Activated CD4-positive, alpha-beta T cell treated with anti-CD3 and anti-CD28 coated beads for 36 hours (primary cell): ENCODE data around the gene PHLDA1. TPM values are rescaled to one million over a fixed set of nuclear protein-coding genes. Genes with fewer than 3 reads are reported as not detected.
A peak's percentile ranks its signal among the peaks of the same experiment; 100 is the strongest.

ENCODE experiments used
- ATAC-seq: fragments of 200-7000 bp; cut with Tn5 transposase; one replicate; pipeline ENCODE4 v1.10.0; 2021; ENCODE audit warnings: mild to moderate bottlenecking, moderate library complexity
- CTCF ChIA-PET: fragments of 350-600 bp; sonication (Branson Sonifier 250); formaldehyde crosslinking; loops from one replicate; lab custom pipeline; 2021; ENCODE audit warnings: antibody characterized with exemption; lab: Charles Lee
- POLR2A ChIA-PET: fragments of 350-600 bp; sonication (Branson Sonifier 250); formaldehyde crosslinking; loops from one replicate; lab custom pipeline; 2021; ENCODE audit warnings: antibody characterized with exemption, inconsistent platforms; lab: Charles Lee
- DNase-seq: peaks from one replicate; pipeline ENCODE4 v3.0.0-alpha.2; 2020
- H3K27ac Mint-ChIP-seq: one replicate; pipeline ENCODE4 v1.8.0; 2021; ENCODE audit warnings: mixed read lengths
- H3K27me3 Mint-ChIP-seq: one replicate; pipeline ENCODE4 v1.8.0; 2021; ENCODE audit warnings: mixed read lengths
- H3K36me3 Mint-ChIP-seq: one replicate; pipeline ENCODE4 v1.8.0; 2021; ENCODE audit warnings: low read depth, mixed read lengths
- H3K4me1 Mint-ChIP-seq: one replicate; pipeline ENCODE4 v1.8.0; 2021; ENCODE audit warnings: mixed read lengths
- H3K4me3 Mint-ChIP-seq: one replicate; pipeline ENCODE4 v1.8.0; 2021; ENCODE audit warnings: mild to moderate bottlenecking, moderate library complexity, mixed read lengths
- H3K9me3 Mint-ChIP-seq: one replicate; pipeline ENCODE4 v1.8.0; 2021; ENCODE audit warnings: low read depth, mixed read lengths
- intact Hi-C, 2 experiments: fragments of 100-400 bp; cut with DNase I in 1 of 2; cut with micrococcal nuclease in 1 of 2; formaldehyde crosslinking; loops; one replicate each; pipeline versions ENCODE4 v1.14.2 to v1.15.1; 2022 to 2024; cut with DNase I, micrococcal nuclease
- total RNA-seq, 2 experiments: library from RNA; stranded (reverse); gene quantifications; one replicate each; pipeline ENCODE4 v1.2.3, GENCODE V29; 2021

The PHLDA1 gene
- total RNA-seq, 2 experiments from 2014 or later = 12.3 to 14.3 TPM

- Mint-ChIP-seq H3K4me3 (peak overlapping the region; percentile 99), H3K36me3 (peaks cover 38% of the 10 kb centered on the region), H3K9me3 (no peaks in the 10 kb centered on the region), H3K27ac (peak overlapping the region; percentile 96), H3K27me3 (no peaks in the 10 kb centered on the region), H3K4me1 (peaks cover 50% of the 10 kb centered on the region)
- ChIA-PET CTCF (interaction anchor here (1.2 to 4.0 kb wide), 4 partner anchors 8 to 544 kb away, joined by 3 to 19 read pairs (median 4); no protein-coding TSS in a partner anchor), POLR2A (interaction anchor here (3.5 kb wide), 1 partner anchor 8 kb away, joined by 45 read pairs; no protein-coding TSS in a partner anchor)
- intact Hi-C loops = no loop called here
- ATAC-seq (no peak), DNase-seq (no peak)
Measured at GRCh38 chr12:76028571-76029277, 2.9 kb downstream of the PHLDA1 start.

- ATAC-seq = no peak
- Mint-ChIP-seq H3K9me3 (no peaks in the 10 kb centered on the region), H3K27ac (peak overlapping the region; percentile 39), H3K27me3 (no peaks in the 10 kb centered on the region), H3K36me3 (peaks cover 38% of the 10 kb centered on the region), H3K4me1 (peaks cover 37% of the 10 kb centered on the region), H3K4me3 (peak overlapping the region; percentile 9)
- no peak for DNase-seq
- intact Hi-C loops = no loop called here
- ChIA-PET POLR2A (no interaction called here), CTCF (interaction anchor here (0.6 to 0.8 kb wide), 2 partner anchors 129 to 693 kb away, joined by 3 read pairs; no protein-coding TSS in a partner anchor)
Measured at GRCh38 chr12:76026643-76027063, 4.9 kb downstream of the PHLDA1 start.

- no peaks in the 10 kb centered on the region for H3K9me3 Mint-ChIP-seq
- H3K27me3 Mint-ChIP-seq = no peaks in the 10 kb centered on the region
- ATAC-seq (no peak), DNase-seq (no peak)
- H3K4me3 Mint-ChIP-seq = no peak overlapping the region
- POLR2A ChIA-PET = interaction anchor here (0.9 kb wide), 1 partner anchor 56 kb away, joined by 3 read pairs; no protein-coding TSS in a partner anchor
- peaks cover 44% of the 10 kb centered on the region for H3K4me1 Mint-ChIP-seq
- intact Hi-C loops = no loop called here
- H3K36me3 Mint-ChIP-seq = peaks cover 38% of the 10 kb centered on the region
- H3K27ac Mint-ChIP-seq = no peak overlapping the region
- CTCF ChIA-PET = interaction anchor here (0.8 kb wide), 1 partner anchor 128 kb away, joined by 3 read pairs; no protein-coding TSS in a partner anchor
Measured at GRCh38 chr12:76025601-76026575, 5.7 kb downstream of the PHLDA1 start.

GRCh38 chr12:76024942-76025600 is 6.5 kb downstream of the PHLDA1 start:
- intact Hi-C loops = loop anchor here in 1 of 2 experiments (5.0 kb wide), 1 partner anchor 633 kb away; the partner anchor contains the start of gene GLIPR1L2
- DNase-seq (no peak), ATAC-seq (no peak)
- Mint-ChIP-seq H3K4me1 (peaks cover 48% of the 10 kb centered on the region), H3K27me3 (no peaks in the 10 kb centered on the region), H3K4me3 (no peak overlapping the region), H3K27ac (no peak overlapping the region), H3K36me3 (peaks cover 31% of the 10 kb centered on the region), H3K9me3 (no peaks in the 10 kb centered on the region)
- POLR2A ChIA-PET = interaction anchor here (0.9 kb wide), 1 partner anchor 57 kb away, joined by 3 read pairs; no protein-coding TSS in a partner anchor
- CTCF ChIA-PET = interaction anchor here (1.0 kb wide), 1 partner anchor 13 kb away, joined by 3 read pairs; no protein-coding TSS in a partner anchor

GRCh38 chr12:76024102-76024781 is 7.3 kb downstream of the PHLDA1 start:
- ChIA-PET POLR2A (no interaction called here), CTCF (interaction anchor here (1.0 kb wide), 1 partner anchor 13 kb away, joined by 3 read pairs; no protein-coding TSS in a partner anchor)
- no peak for DNase-seq
- H3K4me1 Mint-ChIP-seq = peaks cover 56% of the 10 kb centered on the region
- ATAC-seq = no peak
- no peaks in the 10 kb centered on the region for H3K27me3 Mint-ChIP-seq
- no peak overlapping the region for H3K27ac Mint-ChIP-seq
- no peaks in the 10 kb centered on the region for H3K9me3 Mint-ChIP-seq
- no peak overlapping the region for H3K4me3 Mint-ChIP-seq
- intact Hi-C loops = loop anchor here in 1 of 2 experiments (5.0 kb wide), 1 partner anchor 632 kb away; the partner anchor contains the start of gene GLIPR1L2
- H3K36me3 Mint-ChIP-seq = peaks cover 25% of the 10 kb centered on the region

GRCh38 chr12:76023069-76023690 is 8.4 kb downstream of the PHLDA1 start:
- Mint-ChIP-seq H3K27ac (no peak overlapping the region), H3K9me3 (no peaks in the 10 kb centered on the region)

GRCh38 chr12:76022506-76022905 is 9.1 kb downstream of the PHLDA1 start:
- H3K27me3 Mint-ChIP-seq = no peaks in the 10 kb centered on the region
- no peak overlapping the region for H3K4me3 Mint-ChIP-seq
- intact Hi-C loops = loop anchor here in 1 of 2 experiments (5.0 kb wide), 1 partner anchor 630 kb away; the partner anchor contains the start of gene GLIPR1L2
- H3K4me1 Mint-ChIP-seq = peaks cover 57% of the 10 kb centered on the region
- ChIA-PET POLR2A (no interaction called here), CTCF (interaction anchor here (1.0 to 1.3 kb wide), 2 partner anchors 11 to 88 kb away, joined by 3 to 5 read pairs; no protein-coding TSS in a partner anchor)
- no peak overlapping the region for H3K27ac Mint-ChIP-seq
- ATAC-seq (no peak), DNase-seq (no peak)
- no peaks in the 10 kb centered on the region for H3K9me3 Mint-ChIP-seq
- H3K36me3 Mint-ChIP-seq = peaks cover 15% of the 10 kb centered on the region

More at GRCh38 chr12:76023069-76023690, 8.4 kb downstream of the PHLDA1 start:
- intact Hi-C loops = loop anchor here in 1 of 2 experiments (5.0 kb wide), 1 partner anchor 631 kb away; the partner anchor contains the start of gene GLIPR1L2
- POLR2A ChIA-PET = interaction anchor here (0.6 kb wide), 1 partner anchor 88 kb away, joined by 3 read pairs; no protein-coding TSS in a partner anchor
- no peak overlapping the region for H3K4me3 Mint-ChIP-seq
- DNase-seq (no peak), ATAC-seq (no peak)
- H3K4me1 Mint-ChIP-seq = peaks cover 56% of the 10 kb centered on the region
- peaks cover 15% of the 10 kb centered on the region for H3K36me3 Mint-ChIP-seq
- no peaks in the 10 kb centered on the region for H3K27me3 Mint-ChIP-seq
- CTCF ChIA-PET = no interaction called here

- DNase-seq (peak; percentile 88), ATAC-seq (peak; percentile 79)
- H3K27ac Mint-ChIP-seq = peak overlapping the region; percentile 99
- H3K27me3 Mint-ChIP-seq = peaks cover 1% of the 10 kb centered on the region
- intact Hi-C loops = loop anchor here (1.0 to 5.0 kb wide), 12 partner anchors 10 to 629 kb away; partner anchors contain the start of genes NAP1L1 (in 2 of the 2), PHLDA1 (in 2 of the 2), GLIPR1 (in 1 of the 2) and GLIPR1L2 (in 1 of the 2)
- peak overlapping the region; percentile 54 for H3K4me3 Mint-ChIP-seq
- peaks cover 2% of the 10 kb centered on the region for H3K36me3 Mint-ChIP-seq
- CTCF ChIA-PET = interaction anchor here (0.8 to 2.0 kb wide), 13 partner anchors 9 to 536 kb away, joined by 3 to 19 read pairs (median 4); partner anchors contain the start of gene PHLDA1
- H3K4me1 Mint-ChIP-seq = peaks cover 56% of the 10 kb centered on the region
- POLR2A ChIA-PET = interaction anchor here (0.6 to 2.2 kb wide), 12 partner anchors 10 to 540 kb away, joined by 3 to 45 read pairs (median 4); partner anchors contain the start of genes GLIPR1 and PHLDA1
- no peaks in the 10 kb centered on the region for H3K9me3 Mint-ChIP-seq
Measured at GRCh38 chr12:76020731-76021672, 10.6 kb downstream of the PHLDA1 start.
